CD4-positive, alpha-beta T cell (primary cell): ENCODE measurements around the gene ST6GALNAC3. TPM values are rescaled to one million over a fixed set of nuclear protein-coding genes. Genes with fewer than 3 reads are reported as not detected.

Experiments
- ATAC-seq: fragments of 200-7000 bp; cut with Tn5 transposase; one replicate; pipeline ENCODE4 v1.10.0; 2022; ENCODE audit warnings: mild to moderate bottlenecking; ENCODE audit not compliant: poor library complexity
- CTCF ChIA-PET: fragments of 350-600 bp; sonication (Branson Sonifier 250); formaldehyde crosslinking; loops from one replicate; lab custom pipeline; 2021; ENCODE audit warnings: antibody characterized with exemption, inconsistent platforms; lab: Charles Lee
- POLR2A ChIA-PET: fragments of 350-600 bp; sonication (Branson Sonifier 250); formaldehyde crosslinking; loops from one replicate; lab custom pipeline; 2021; ENCODE audit warnings: antibody characterized with exemption, inconsistent platforms; lab: Charles Lee
- DNase-seq, 14 experiments: peaks; one replicate each; pipeline ENCODE4 v3.0.0-alpha.2; 2013 to 2020; ENCODE audit warnings: mixed read lengths in 2 of 14
- H3K27ac ChIP-seq, 2 donors: one replicate each; pipeline versions ENCODE4 v1.5.1 to v1.7.0; 2013; ENCODE audit warnings: low read length in 2 of 2, low read depth in 1 of 2, mild to moderate bottlenecking in 1 of 2
- H3K27me3 ChIP-seq, 2 experiments: 1 replicate in 1 of 2; 2 replicates in 1 of 2; pipeline versions ENCODE4 v1.6.1 to v1.7.0; 2013; ENCODE audit warnings: low read length in 2 of 2, control low read depth in 1 of 2, mild to moderate bottlenecking in 1 of 2, moderate library complexity in 1 of 2; ENCODE audit not compliant: insufficient read depth in 2 of 2, control insufficient read depth in 1 of 2
- H3K36me3 ChIP-seq: one replicate; pipeline ENCODE4 v1.6.1; 2013; ENCODE audit warnings: low read length, control low read depth; ENCODE audit not compliant: insufficient read depth
- H3K4me1 ChIP-seq: one replicate; pipeline ENCODE4 v1.6.1; 2013; ENCODE audit warnings: low read length, control low read depth; ENCODE audit not compliant: insufficient read depth
- H3K4me3 ChIP-seq: one replicate; pipeline ENCODE4 v1.5.1; 2013; ENCODE audit warnings: mild to moderate bottlenecking, low read length, moderate library complexity
- H3K9me3 ChIP-seq, 2 experiments: 1 replicate in 1 of 2; 2 replicates in 1 of 2; pipeline versions ENCODE4 v1.6.1 to v1.7.0; 2013; ENCODE audit warnings: low read length in 2 of 2, mild to moderate bottlenecking in 2 of 2, control low read depth in 1 of 2, moderate library complexity in 1 of 2; ENCODE audit not compliant: control insufficient read depth in 1 of 2, insufficient read depth in 1 of 2
- H3K27ac Mint-ChIP-seq: one replicate; pipeline ENCODE4 v1.8.0; 2020; ENCODE audit warnings: mixed read lengths
- H3K27me3 Mint-ChIP-seq: one replicate; pipeline ENCODE4 v1.8.0; 2021; ENCODE audit warnings: mixed read lengths
- H3K36me3 Mint-ChIP-seq: one replicate; pipeline ENCODE4 v1.8.0; 2021; ENCODE audit warnings: low read depth, mixed read lengths
- H3K4me1 Mint-ChIP-seq: one replicate; pipeline ENCODE4 v1.8.0; 2021; ENCODE audit warnings: low read depth, mixed read lengths
- H3K4me3 Mint-ChIP-seq: one replicate; pipeline ENCODE4 v1.8.0; 2020; ENCODE audit warnings: mild to moderate bottlenecking, mixed read lengths
- H3K9me3 Mint-ChIP-seq: one replicate; pipeline ENCODE4 v1.8.0; 2020; ENCODE audit warnings: mixed read lengths
- CTCF ChIP-seq: fragments of 200-600 bp; IDR thresholded peaks from one replicate; pipeline ENCODE4 v1.8.0; 2022; ENCODE audit warnings: antibody characterized with exemption, mild to moderate bottlenecking
- intact Hi-C, 2 experiments: fragments of 100-400 bp; cut with DNase I in 1 of 2; cut with micrococcal nuclease in 1 of 2; formaldehyde crosslinking; loops; one replicate each; pipeline versions ENCODE4 v1.15.1 to v1.9.0; 2023 to 2025; cut with DNase I, micrococcal nuclease
- total RNA-seq, 174 experiments: library from RNA in 2 of 174; stranded (reverse) in 2 of 174; gene quantifications; one replicate each; pipeline ENCODE4 v1.2.3 and lab custom pipeline; 2021 to 2026

The ST6GALNAC3 gene
- total RNA-seq, 2 experiments from 2014 or later = 0.77 to 1.3 TPM

GRCh38 chr1:76079475-76080227 lies 5.1 kb downstream of the ST6GALNAC3 start:
- TF ChIP-seq CTCF = no peak
- Mint-ChIP-seq H3K4me1 (peaks cover 17% of the 10 kb centered on the region), H3K4me3 (no peak overlapping the region), H3K9me3 (no peaks in the 10 kb centered on the region), H3K27me3 (no peaks in the 10 kb centered on the region), H3K27ac (no peak overlapping the region), H3K36me3 (no peaks in the 10 kb centered on the region)
- intact Hi-C loops = loop anchor here in 1 of 2 experiments (5.0 to 10.0 kb wide), 8 partner anchors 205 to 1925 kb away; partner anchors contain the start of genes ACADM, DNAJB4, FPGT and LRRIQ3
- DNase-seq (no peak), ATAC-seq (no peak)
- ChIA-PET CTCF (no interaction called here), POLR2A (no interaction called here)
- Histone ChIP-seq H3K9me3 (no peaks in the 10 kb centered on the region), H3K27ac (no peak overlapping the region), H3K27me3 (no peaks in the 10 kb centered on the region), H3K4me3 (no peak overlapping the region), H3K4me1 (peaks cover 10% of the 10 kb centered on the region), H3K36me3 (no peaks in the 10 kb centered on the region)

GRCh38 chr1:76080552-76081079 lies 6.1 kb downstream of the ST6GALNAC3 start:
- H3K27ac ChIP-seq = no peak overlapping the region
- H3K27ac Mint-ChIP-seq = no peak overlapping the region
- peaks cover under 1% of the 10 kb centered on the region for H3K4me1 ChIP-seq
- DNase-seq (no peak), ATAC-seq (no peak)
- CTCF ChIA-PET = no interaction called here
- no peaks in the 10 kb centered on the region for H3K27me3 Mint-ChIP-seq
- no peaks in the 10 kb centered on the region for H3K36me3 Mint-ChIP-seq
- H3K27me3 ChIP-seq = no peaks in the 10 kb centered on the region
- H3K4me3 Mint-ChIP-seq = no peak overlapping the region
- TF ChIP-seq CTCF = no peak
- H3K4me3 ChIP-seq = no peak overlapping the region
- intact Hi-C loops = no loop called here
- no peaks in the 10 kb centered on the region for H3K36me3 ChIP-seq
- POLR2A ChIA-PET = no interaction called here
- H3K9me3 Mint-ChIP-seq = no peaks in the 10 kb centered on the region
- H3K9me3 ChIP-seq = no peaks in the 10 kb centered on the region
- peaks cover 8% of the 10 kb centered on the region for H3K4me1 Mint-ChIP-seq

GRCh38 chr1:76082062-76082461 lies 7.5 kb downstream of the ST6GALNAC3 start:
- intact Hi-C loops = no loop called here
- ChIA-PET CTCF (no interaction called here), POLR2A (no interaction called here)
- Histone ChIP-seq H3K36me3 (no peaks in the 10 kb centered on the region), H3K4me3 (no peak overlapping the region), H3K4me1 (no peaks in the 10 kb centered on the region), H3K27ac (no peak overlapping the region), H3K27me3 (no peaks in the 10 kb centered on the region), H3K9me3 (no peaks in the 10 kb centered on the region)
- Mint-ChIP-seq H3K4me3 (no peak overlapping the region), H3K36me3 (no peaks in the 10 kb centered on the region), H3K4me1 (no peaks in the 10 kb centered on the region), H3K27ac (no peak overlapping the region), H3K27me3 (no peaks in the 10 kb centered on the region), H3K9me3 (no peaks in the 10 kb centered on the region)
- ATAC-seq = no peak
- DNase-seq = no peak
- no peak for TF ChIP-seq CTCF
